Choroid plexus epithelial cell (primary cell): ENCODE measurements around the gene RBM33.

Experiments used
- DNase-seq: peaks from one replicate; pipeline ENCODE4 v3.0.0-alpha.2; 2010; ENCODE audit warnings: low read depth
- H3K4me3 ChIP-seq: 2 replicates; pipeline ENCODE4 v1.5.1; 2011; ENCODE audit warnings: low read depth, mild to moderate bottlenecking, control low read depth, low read length, moderate library complexity
- TF ChIP-seq, protein P1 (sequence below): conservative IDR thresholded peaks from 2 replicates; pipeline ENCODE4 v1.5.1; 2011; ENCODE audit warnings: low read depth, mild to moderate bottlenecking, control low read depth, inconsistent platforms, low read length, moderate library complexity

RBM33 gene

DNA sequence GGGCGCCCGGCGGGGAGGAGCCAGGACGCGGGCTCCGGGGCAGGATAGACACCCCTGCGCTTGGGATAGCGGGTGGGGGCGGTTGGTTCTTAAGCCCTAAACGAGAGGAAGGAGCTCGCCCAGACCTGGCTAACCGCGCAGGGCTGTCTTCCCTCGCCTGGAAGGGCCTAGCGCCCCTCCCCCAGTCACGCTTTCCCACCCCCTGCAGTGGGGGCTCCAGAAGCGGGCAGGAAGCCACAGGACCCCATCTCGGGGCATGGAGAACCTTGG is 161.3 kb downstream of the RBM33 start:
- H3K4me3 ChIP-seq: peak overlapping the region; percentile 50
- DNase-seq: no peak
- TF ChIP-seq, protein P1, sequence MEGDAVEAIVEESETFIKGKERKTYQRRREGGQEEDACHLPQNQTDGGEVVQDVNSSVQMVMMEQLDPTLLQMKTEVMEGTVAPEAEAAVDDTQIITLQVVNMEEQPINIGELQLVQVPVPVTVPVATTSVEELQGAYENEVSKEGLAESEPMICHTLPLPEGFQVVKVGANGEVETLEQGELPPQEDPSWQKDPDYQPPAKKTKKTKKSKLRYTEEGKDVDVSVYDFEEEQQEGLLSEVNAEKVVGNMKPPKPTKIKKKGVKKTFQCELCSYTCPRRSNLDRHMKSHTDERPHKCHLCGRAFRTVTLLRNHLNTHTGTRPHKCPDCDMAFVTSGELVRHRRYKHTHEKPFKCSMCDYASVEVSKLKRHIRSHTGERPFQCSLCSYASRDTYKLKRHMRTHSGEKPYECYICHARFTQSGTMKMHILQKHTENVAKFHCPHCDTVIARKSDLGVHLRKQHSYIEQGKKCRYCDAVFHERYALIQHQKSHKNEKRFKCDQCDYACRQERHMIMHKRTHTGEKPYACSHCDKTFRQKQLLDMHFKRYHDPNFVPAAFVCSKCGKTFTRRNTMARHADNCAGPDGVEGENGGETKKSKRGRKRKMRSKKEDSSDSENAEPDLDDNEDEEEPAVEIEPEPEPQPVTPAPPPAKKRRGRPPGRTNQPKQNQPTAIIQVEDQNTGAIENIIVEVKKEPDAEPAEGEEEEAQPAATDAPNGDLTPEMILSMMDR: no peak

DNA sequence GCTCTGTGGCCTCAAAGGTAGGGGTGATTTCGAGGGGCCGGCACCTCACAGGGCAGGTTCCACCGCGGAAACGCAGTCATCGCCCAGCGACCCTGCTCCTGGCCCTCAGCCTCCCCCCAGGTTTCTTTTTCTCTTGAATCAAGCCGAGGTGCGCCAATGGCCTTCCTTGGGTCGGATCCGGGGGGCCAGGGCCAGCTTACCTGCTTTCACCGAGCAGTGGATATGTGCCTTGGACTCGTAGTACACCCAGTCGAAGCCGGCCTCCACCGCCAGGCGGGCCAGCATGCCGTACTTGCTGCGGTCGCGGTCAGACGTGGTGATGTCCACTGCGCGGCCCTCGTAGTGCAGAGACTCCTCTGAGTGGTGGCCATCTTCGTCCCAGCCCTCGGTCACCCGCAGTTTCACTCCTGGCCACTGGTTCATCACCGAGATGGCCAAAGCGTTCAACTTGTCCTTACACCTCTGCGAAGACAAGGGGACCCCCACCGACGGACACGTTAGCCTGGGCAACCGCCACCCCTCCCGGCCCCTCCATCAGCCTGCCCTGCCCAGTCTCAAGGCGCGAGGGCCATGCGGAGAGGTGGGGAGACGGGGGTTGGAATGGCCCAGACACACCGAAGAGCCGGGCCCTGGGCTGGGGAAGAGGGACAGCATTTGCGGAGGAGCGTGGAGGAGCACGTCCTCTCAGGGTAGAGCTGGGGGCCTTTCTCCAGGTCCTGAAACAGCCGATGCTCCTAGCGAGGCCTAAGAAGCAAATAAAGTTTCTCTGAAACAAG is 161.8 kb downstream of the RBM33 start:
- DNase-seq: peak; percentile 27
- peak overlapping the region; percentile 50 for H3K4me3 ChIP-seq
- TF ChIP-seq, protein P1: no peak

DNA sequence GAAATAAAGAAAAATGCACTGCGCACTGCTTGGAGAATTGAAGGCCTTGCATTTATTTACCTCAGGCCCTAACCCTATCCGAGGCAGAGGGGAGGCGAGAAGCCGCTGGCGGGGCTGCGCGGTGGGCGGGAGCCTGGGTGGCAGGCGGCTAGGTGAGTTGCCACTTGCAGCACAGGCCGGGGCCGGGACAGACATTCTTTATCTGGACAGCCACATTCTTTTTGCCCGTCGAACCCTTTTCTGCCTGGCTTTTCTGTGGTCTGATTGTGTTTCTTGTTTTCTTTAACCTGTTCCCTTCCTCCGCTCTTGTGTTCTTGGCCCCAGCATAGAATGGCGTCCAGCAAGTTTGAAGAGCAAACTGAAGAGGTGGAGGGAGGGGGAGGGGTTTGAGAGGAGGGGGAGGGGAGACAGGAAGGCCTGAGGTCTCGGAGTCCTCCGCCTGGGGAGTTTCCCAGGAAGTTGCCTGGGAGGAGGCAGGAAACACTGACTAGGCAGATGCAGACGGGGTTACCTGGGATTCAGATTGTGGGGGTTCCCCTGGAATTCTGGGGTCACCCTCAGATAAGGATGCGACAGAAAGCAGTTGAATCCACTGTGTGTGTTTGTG is 162.7 kb downstream of the RBM33 start:
- no peak overlapping the region for H3K4me3 ChIP-seq
- TF ChIP-seq, protein P1: no peak
- DNase-seq: no peak

DNA sequence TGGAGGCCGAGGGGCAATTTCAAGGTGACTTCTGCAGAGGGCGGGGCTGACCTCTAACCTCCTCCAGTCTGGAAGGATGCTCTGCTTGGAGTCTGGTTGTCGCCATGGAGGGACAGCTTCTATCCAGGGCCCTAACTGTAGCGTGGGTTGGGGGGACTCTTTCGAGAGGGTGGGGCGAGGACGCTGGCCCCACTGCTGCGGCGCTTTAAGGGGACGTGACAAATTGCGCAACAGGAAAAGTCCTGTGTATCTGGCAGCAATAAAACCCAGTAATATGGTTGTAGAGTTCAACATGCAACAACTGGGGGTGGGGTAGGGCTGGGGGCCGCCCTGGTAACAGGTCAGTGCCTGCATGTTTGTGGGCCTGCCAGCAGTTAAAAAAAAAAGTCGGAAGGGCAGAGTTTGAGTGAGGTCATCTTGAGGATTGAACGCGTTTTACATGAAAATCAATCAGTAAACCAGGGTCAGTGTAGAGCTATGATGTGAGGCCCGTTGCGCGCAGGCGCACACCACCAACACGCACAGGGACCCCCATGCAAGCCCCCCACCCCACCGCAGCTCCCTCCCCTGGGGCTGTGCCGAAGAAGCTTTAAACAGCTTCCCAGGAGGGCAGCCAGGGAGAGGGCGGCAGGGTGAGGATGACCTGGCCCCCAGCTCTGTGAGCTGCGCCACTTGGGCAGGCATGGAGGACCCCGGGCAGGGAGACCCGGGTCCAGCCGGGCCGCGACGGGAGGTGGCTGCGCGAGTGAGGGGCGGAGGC is 163.5 kb downstream of the RBM33 start:
- TF ChIP-seq, protein P1: no peak
- H3K4me3 ChIP-seq: no peak overlapping the region
- no peak for DNase-seq

DNA sequence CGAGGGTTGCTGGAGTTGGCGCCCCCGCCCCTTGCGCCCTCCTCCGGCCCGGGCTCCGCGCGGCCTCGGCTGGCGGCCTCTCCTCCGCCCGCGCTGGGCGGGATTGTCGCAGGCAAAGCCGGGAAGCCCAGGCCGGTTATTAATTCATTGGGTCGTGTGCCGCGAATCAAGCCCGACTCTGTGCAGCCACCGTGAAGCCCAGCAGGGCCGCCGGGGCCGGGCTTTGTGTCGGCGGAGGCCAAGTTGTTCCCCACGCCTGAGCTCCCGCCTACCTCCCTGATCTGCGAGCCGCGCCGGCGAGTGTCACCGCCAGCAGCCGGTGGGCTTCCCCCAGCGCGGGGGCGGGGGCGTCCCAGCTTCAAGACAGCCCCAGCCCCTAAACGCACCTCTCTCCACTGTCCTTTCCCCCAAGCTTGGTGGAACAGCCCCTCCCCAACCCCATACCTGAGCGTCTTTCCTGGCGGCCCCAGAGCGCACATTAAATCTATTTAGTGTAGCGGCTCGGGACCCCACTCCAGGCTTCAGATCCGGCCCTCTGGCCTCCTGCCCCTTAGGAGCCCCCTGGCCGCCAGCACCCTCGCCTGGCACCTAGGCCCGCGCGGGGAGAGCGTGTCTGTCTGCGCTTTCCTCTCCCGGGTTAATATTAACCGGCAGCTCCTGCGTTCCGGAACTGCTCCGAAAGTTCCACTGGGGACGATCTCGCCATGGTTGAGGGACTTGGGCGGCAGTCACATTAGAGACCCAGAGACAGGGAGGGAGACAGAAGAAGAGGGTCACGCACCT is 164.3 kb downstream of the RBM33 start:
- H3K4me3 ChIP-seq: peak overlapping the region; percentile 20
- DNase-seq: no peak
- TF ChIP-seq, protein P1: no peak

DNA sequence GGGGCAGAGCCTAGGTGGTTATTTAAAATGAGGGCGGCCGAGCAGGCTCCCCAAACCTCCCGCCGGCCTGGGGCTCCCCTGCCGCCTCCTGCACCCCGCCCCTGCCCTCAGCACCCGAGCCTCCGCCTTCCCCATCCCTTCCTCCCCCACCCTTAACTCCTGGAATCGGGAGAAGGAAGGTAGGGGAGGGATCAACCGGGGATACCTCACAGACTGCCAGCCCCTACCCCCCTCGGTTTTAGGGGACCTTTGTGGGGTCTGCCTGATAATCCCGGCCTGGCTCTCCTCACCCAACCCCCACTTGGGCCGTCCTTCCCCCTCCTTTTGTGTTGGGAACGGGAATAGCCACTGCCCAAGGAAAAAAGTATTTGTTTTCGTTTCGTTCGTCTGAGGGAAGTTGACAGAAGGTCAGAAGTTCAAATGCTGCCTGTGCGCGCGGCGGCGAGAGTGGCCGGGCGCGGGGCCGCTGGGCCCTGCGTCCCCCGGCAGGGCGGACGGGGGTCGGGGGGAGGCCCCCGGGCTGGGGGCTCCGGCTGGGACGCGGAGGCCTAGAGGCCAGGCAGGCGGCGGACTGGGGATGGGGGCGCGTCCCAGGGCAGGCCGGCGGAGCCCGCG is 165.0 kb downstream of the RBM33 start:
- H3K4me3 ChIP-seq: peak overlapping the region; percentile 23

More for the DNA sequence above, 165.0 kb downstream of the RBM33 start:
- TF ChIP-seq, protein P1: no peak
- DNase-seq: no peak
